GM21447 (cell line): Measurements from ENCODE around the gene ZSCAN5A.
"Not testable (repeated sequence)": the region's sequence is repeated elsewhere in the genome, so short reads cannot be mapped to it uniquely, and the experiment has no call there.

ENCODE experiments used
- ATAC-seq: cut with Tn5 transposase; IDR thresholded peaks from one replicate; pipeline ENCODE4 v1.9.1; 2021; ENCODE audit not compliant: unreplicated experiment

The ZSCAN5A gene

GRCh38 chr19:56315077-56315828 lies 614 bp upstream of the ZSCAN5A start:
- ATAC-seq = peak; percentile 71

GRCh38 chr19:56314018-56314380 lies 640 bp downstream of the ZSCAN5A start:
- peak; percentile 6 for ATAC-seq

- no peak for ATAC-seq
Measured at GRCh38 chr19:56312787-56313657, 1.6 kb downstream of the ZSCAN5A start.

- no peak for ATAC-seq
Measured at GRCh38 chr19:56312342-56312741, 2.3 kb downstream of the ZSCAN5A start.

GRCh38 chr19:56310462-56310861 lies 4.2 kb downstream of the ZSCAN5A start:
- ATAC-seq = no peak

- ATAC-seq = no peak
Measured at GRCh38 chr19:56309511-56310185, 5.0 kb downstream of the ZSCAN5A start.

GRCh38 chr19:56308792-56309191 lies 5.8 kb downstream of the ZSCAN5A start:
- no peak for ATAC-seq

GRCh38 chr19:56307062-56307461 lies 7.6 kb downstream of the ZSCAN5A start:
- not testable (repeated sequence) for ATAC-seq

- no peak for ATAC-seq
Measured at GRCh38 chr19:56306016-56306415, 8.6 kb downstream of the ZSCAN5A start.

- ATAC-seq = no peak
Measured at GRCh38 chr19:56304243-56304642, 10.4 kb downstream of the ZSCAN5A start.

GRCh38 chr19:56301886-56302620 lies 12.6 kb downstream of the ZSCAN5A start:
- no peak for ATAC-seq

- no peak for ATAC-seq
Measured at GRCh38 chr19:56301155-56301554, 13.5 kb downstream of the ZSCAN5A start.

- no peak for ATAC-seq
Measured at GRCh38 chr19:56299688-56300087, 15.0 kb downstream of the ZSCAN5A start.

- ATAC-seq = no peak
Measured at GRCh38 chr19:56297010-56297409, 17.6 kb downstream of the ZSCAN5A start.

GRCh38 chr19:56295531-56296455 lies 18.8 kb downstream of the ZSCAN5A start:
- ATAC-seq = no peak

- no peak for ATAC-seq
Measured at GRCh38 chr19:56294549-56294948, 20.1 kb downstream of the ZSCAN5A start.

- ATAC-seq = no peak
Measured at GRCh38 chr19:56291867-56292266, 22.8 kb downstream of the ZSCAN5A start.

GRCh38 chr19:56290104-56290503 lies 24.5 kb downstream of the ZSCAN5A start:
- no peak for ATAC-seq

- ATAC-seq = no peak
Measured at GRCh38 chr19:56284746-56285145, 29.9 kb downstream of the ZSCAN5A start.

- no peak for ATAC-seq
Measured at GRCh38 chr19:56282809-56283208, 31.8 kb downstream of the ZSCAN5A start.
